RWPE1 (cell line): ENCODE results near the gene KCNJ8.

Experiments used
- CTCF ChIA-PET: fragments of 350-600 bp; sonication (Branson Sonifier 250); formaldehyde crosslinking; extraction: SDS; loops from one replicate; lab custom pipeline; 2021; lab: Yijun Ruan, JAX
- POLR2A ChIA-PET: fragments of 400-600 bp; formaldehyde crosslinking; extraction: SDS; loops from one replicate; lab custom pipeline; 2020; ENCODE audit warnings: antibody characterized with exemption; ENCODE audit not compliant: low non-redundant PET; lab: Yijun Ruan, JAX
- DNase-seq: peaks from one replicate; pipeline ENCODE4 v3.0.0; 2012; ENCODE audit warnings: low spot score
- H3K27ac ChIP-seq: fragments of 450-650 bp; 2 replicates; pipeline ENCODE4 v1.5.1; 2017
- CTCF ChIP-seq: fragments of 450-650 bp; conservative IDR thresholded peaks from 2 replicates; pipeline ENCODE4 v1.5.1; 2017; ENCODE audit warnings: low read depth, mild to moderate bottlenecking

KCNJ8 gene

GRCh38 chr12:21725731-21726130, 48.8 kb downstream of the KCNJ8 start:
- ChIA-PET POLR2A (no interaction called here), CTCF (no interaction called here)
- no peak overlapping the region for H3K27ac ChIP-seq
- DNase-seq, result no peak
- no peak for TF ChIP-seq CTCF

- no peak for TF ChIP-seq CTCF
- H3K27ac ChIP-seq, result no peak overlapping the region
- ChIA-PET POLR2A (no interaction called here), CTCF (interaction anchor here (0.6 kb wide), 1 partner anchor 591 kb away, joined by 3 read pairs; no protein-coding TSS in a partner anchor)
- DNase-seq, result no peak
These were observed 55.4 kb downstream of the KCNJ8 start for GRCh38 chr12:21718944-21719650.

GRCh38 chr12:21718403-21718802, 56.1 kb downstream of the KCNJ8 start:
- ChIA-PET POLR2A (no interaction called here), CTCF (no interaction called here)
- no peak for DNase-seq
- no peak overlapping the region for H3K27ac ChIP-seq
- no peak for TF ChIP-seq CTCF

- H3K27ac ChIP-seq, result no peak overlapping the region
- ChIA-PET POLR2A (no interaction called here), CTCF (no interaction called here)
- DNase-seq, result no peak
- TF ChIP-seq CTCF, result no peak
These were observed 56.7 kb downstream of the KCNJ8 start for GRCh38 chr12:21717767-21718166.

GRCh38 chr12:21715386-21715785, 59.1 kb downstream of the KCNJ8 start:
- ChIA-PET CTCF (no interaction called here), POLR2A (no interaction called here)
- no peak overlapping the region for H3K27ac ChIP-seq
- no peak for TF ChIP-seq CTCF
- DNase-seq, result no peak
